A549 (cell line): Measurements from ENCODE around the gene HLX. TPM values are rescaled to one million over a fixed set of nuclear protein-coding genes. Genes with fewer than 3 reads are reported as not detected.

ENCODE experiments used
- ATAC-seq, 2 experiments: fragments of 200-7000 bp in 1 of 2; fragments of >200 bp in 1 of 2; cut with Nextera tagmentation in 1 of 2; cut with Tn5 transposase in 1 of 2; 3 replicates each; pipeline versions ENCODE4 v1.8.0 to v1.9.1; 2018 to 2020; ENCODE audit warnings: mild to moderate bottlenecking in 1 of 2, moderate library complexity in 1 of 2
- CTCF ChIA-PET: fragments of 300-600 bp; sonication (Branson Sonifier 250); formaldehyde crosslinking; extraction: SDS; loops from one replicate; lab custom pipeline; 2021; ENCODE audit warnings: antibody characterized with exemption, inconsistent platforms; lab: Yijun Ruan, JAX
- POLR2A ChIA-PET: fragments of 350-600 bp; formaldehyde crosslinking; extraction: SDS; loops from one replicate; lab custom pipeline; 2021; ENCODE audit warnings: antibody characterized with exemption, inconsistent platforms; lab: Yijun Ruan, JAX
- DNase-seq, 2 experiments: peaks; one replicate each; pipeline versions ENCODE4 v3.0.0 to v3.0.0-alpha.2; 2011 to 2016; ENCODE audit warnings: low read depth in 1 of 2, low spot score in 1 of 2
- FAIRE-seq: peaks from 2 replicates; lab custom pipeline; 2011; peaks lifted over from hg19 to GRCh38; lab: Jason Lieb, UNC
- H3K27ac ChIP-seq, 2 experiments: fragments of >200 bp; sonication (Bioruptor Twin); formaldehyde crosslinking; 3 replicates each; pipeline ENCODE4 v1.5.1; 2016 to 2017
- H3K4me1 ChIP-seq: fragments of >200 bp; sonication (Bioruptor Twin); formaldehyde crosslinking; 3 replicates; pipeline ENCODE4 v1.6.1; 2016
- H3K4me2 ChIP-seq: fragments of >200 bp; sonication (Bioruptor Twin); formaldehyde crosslinking; 3 replicates; pipeline ENCODE4 v1.6.1; 2016
- H3K4me3 ChIP-seq: fragments of >200 bp; sonication (Bioruptor Twin); formaldehyde crosslinking; 3 replicates; pipeline ENCODE4 v1.5.1; 2016
- H3K9me3 ChIP-seq: fragments of >200 bp; sonication (Bioruptor Twin); formaldehyde crosslinking; 3 replicates; pipeline ENCODE4 v1.6.1; 2016
- CBX2 ChIP-seq: fragments of 200-600 bp; sonication (generic); IDR thresholded peaks from 2 replicates; pipeline ENCODE4 v1.6.1; 2016; ENCODE audit warnings: low read depth, mild to moderate bottlenecking, borderline replicate concordance
- HOXA7 ChIP-seq: fragments of 250-450 bp; sonication (Bioruptor Pico); IDR thresholded peaks from 2 replicates; pipeline ENCODE4 v1.5.0; 2020; ENCODE audit warnings: mild to moderate bottlenecking, moderate library complexity
- JUN ChIP-seq, 2 experiments: fragments of >200 bp; sonication (Bioruptor Twin); formaldehyde crosslinking; IDR thresholded peaks; 2 replicates in 1 of 2; 3 replicates in 1 of 2; pipeline ENCODE4 v1.6.1; 2016 to 2017
- JUNB ChIP-seq: fragments of >200 bp; sonication (Bioruptor Twin); formaldehyde crosslinking; IDR thresholded peaks from 2 replicates; pipeline ENCODE4 v1.6.1; 2016
- KDM1A ChIP-seq: fragments of 200-600 bp; sonication (generic); IDR thresholded peaks from 2 replicates; pipeline ENCODE4 v1.6.1; 2016; ENCODE audit warnings: low read depth, mild to moderate bottlenecking
- MYC ChIP-seq: IDR thresholded peaks from 2 replicates; pipeline ENCODE4 v1.6.1; 2012; ENCODE audit warnings: mild to moderate bottlenecking, inconsistent platforms, low read length, improper control_type of control experiment, borderline replicate concordance
- NPAS2 ChIP-seq: fragments of 250-450 bp; sonication (Bioruptor Pico); IDR thresholded peaks from 2 replicates; pipeline ENCODE4 v1.8.0; 2022; ENCODE audit warnings: mild to moderate bottlenecking, moderate library complexity, borderline replicate concordance
- RCOR1 ChIP-seq: fragments of 150-350 bp; IDR thresholded peaks from 2 replicates; pipeline ENCODE4 v1.6.1; 2014; ENCODE audit warnings: antibody characterized with exemption, low read length, low read depth
- RFX5 ChIP-seq: fragments of 450-650 bp; IDR thresholded peaks from 2 replicates; pipeline ENCODE4 v1.7.1; 2014; ENCODE audit warnings: antibody characterized with exemption, mild to moderate bottlenecking, moderate library complexity
- TP53 ChIP-seq: fragments of 250-450 bp; sonication (Bioruptor Pico); IDR thresholded peaks from 2 replicates; pipeline ENCODE4 v1.5.0; 2021; ENCODE audit warnings: mild to moderate bottlenecking, moderate library complexity
- WGBS: methylation state at CpG from one replicate; pipeline ENCODE4 v1.1.6; 2017; ENCODE audit errors: missing lambda C conversion rate; 5-methylcytosine and 5-hydroxymethylcytosine counted together
- polyA plus RNA-seq, 4 experiments: library from polyadenylated mRNA; depleted of rRNA in 3 of 4; stranded (reverse); fragments of >200 nt; fragmentation: RNase III in 1 of 4; extraction: RNeasy Plus Mini Kit Qiagen cat#74134 plus additional on column Dnase treatment in 1 of 4; gene quantifications; 2 replicates in 3 of 4; 3 replicates in 1 of 4; pipeline ENCODE4 v1.2.3, GENCODE V29; 2011 to 2017
- TF ChIP-seq, protein P1 (sequence below): fragments of 200-600 bp; sonication (generic); IDR thresholded peaks from 2 replicates; pipeline ENCODE4 v1.6.1; 2016; ENCODE audit warnings: antibody characterized with exemption, mild to moderate bottlenecking, moderate library complexity
- TF ChIP-seq, protein P2 (sequence below): fragments of >200 bp; sonication (Bioruptor Twin); formaldehyde crosslinking; IDR thresholded peaks from 3 replicates; pipeline ENCODE4 v1.5.1; 2016
- TF ChIP-seq, protein P3 (sequence below): IDR thresholded peaks from 2 replicates; pipeline ENCODE4 v1.6.1; 2012; ENCODE audit warnings: low read depth, borderline replicate concordance

HLX gene
- polyA plus RNA-seq, 2 of the 4 experiments (the other 2 are of a cell fraction) = 0.70 to 5.6 TPM

DNA sequence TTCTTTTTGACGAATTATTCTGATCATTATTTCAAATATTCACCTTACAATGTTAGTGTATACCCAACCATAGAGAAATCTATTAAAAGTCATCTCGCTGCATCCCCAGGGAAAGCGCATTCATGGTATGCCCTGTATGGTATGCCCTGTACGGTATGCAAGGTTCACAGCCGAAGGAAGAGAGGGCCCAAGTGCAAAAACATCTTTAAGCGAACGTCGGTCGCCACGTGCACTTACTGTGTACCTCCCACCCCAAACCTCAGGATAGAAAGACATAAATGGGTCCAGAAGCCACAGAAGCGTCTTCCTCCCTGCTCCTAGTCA, 14.4 kb downstream of the HLX start (continued):
- no peak for TF ChIP-seq MYC
- TF ChIP-seq, protein P1, sequence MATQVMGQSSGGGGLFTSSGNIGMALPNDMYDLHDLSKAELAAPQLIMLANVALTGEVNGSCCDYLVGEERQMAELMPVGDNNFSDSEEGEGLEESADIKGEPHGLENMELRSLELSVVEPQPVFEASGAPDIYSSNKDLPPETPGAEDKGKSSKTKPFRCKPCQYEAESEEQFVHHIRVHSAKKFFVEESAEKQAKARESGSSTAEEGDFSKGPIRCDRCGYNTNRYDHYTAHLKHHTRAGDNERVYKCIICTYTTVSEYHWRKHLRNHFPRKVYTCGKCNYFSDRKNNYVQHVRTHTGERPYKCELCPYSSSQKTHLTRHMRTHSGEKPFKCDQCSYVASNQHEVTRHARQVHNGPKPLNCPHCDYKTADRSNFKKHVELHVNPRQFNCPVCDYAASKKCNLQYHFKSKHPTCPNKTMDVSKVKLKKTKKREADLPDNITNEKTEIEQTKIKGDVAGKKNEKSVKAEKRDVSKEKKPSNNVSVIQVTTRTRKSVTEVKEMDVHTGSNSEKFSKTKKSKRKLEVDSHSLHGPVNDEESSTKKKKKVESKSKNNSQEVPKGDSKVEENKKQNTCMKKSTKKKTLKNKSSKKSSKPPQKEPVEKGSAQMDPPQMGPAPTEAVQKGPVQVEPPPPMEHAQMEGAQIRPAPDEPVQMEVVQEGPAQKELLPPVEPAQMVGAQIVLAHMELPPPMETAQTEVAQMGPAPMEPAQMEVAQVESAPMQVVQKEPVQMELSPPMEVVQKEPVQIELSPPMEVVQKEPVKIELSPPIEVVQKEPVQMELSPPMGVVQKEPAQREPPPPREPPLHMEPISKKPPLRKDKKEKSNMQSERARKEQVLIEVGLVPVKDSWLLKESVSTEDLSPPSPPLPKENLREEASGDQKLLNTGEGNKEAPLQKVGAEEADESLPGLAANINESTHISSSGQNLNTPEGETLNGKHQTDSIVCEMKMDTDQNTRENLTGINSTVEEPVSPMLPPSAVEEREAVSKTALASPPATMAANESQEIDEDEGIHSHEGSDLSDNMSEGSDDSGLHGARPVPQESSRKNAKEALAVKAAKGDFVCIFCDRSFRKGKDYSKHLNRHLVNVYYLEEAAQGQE = no peak
- TF ChIP-seq, all 56 proteins: peak for 0

DNA sequence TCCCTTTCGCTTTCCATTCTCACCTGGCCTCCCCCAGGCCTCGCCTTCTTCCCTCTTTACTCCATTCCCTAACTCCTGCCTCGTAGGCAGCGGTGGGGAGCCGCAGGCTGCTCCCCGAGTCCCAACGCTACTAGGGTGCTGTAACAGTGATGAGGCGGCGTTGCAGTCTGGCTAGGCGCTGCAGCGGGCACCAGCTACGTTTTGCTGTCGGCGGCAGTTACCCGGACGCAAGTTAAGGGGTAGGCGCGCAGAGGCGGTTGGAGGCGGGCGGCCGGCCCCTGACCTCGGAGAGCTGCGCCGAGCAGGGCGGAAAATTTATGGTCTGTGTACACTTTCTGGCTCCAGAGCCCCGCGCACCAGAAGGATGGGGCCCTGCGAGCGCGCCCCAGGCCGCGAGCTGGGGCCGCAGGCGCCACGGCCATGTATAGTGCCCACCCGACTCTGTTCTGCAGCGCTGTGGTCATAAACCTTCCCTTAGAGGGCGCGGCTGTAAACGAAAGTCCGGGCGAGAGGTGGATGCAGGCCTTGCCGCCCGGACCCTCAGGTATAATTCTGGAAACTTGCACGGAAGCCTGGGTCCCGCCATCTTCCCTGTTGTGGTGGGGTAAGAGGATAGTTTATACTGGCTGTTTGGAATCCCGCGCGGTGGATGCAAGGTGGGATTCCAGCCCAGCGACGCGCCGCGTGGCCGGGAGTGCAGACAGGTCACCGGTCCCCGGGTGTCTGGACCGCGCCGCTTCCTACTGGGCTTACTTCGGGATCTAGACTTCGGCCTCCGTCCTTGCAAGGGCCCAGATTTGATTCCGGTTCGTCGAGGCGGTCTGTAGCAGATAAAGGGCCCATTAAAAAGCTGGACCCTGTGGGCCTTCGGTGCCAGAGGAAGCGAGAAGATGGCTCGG, 15.0 kb downstream of the HLX start:
- Histone ChIP-seq H3K4me3 (no peak overlapping the region), H3K9me3 (no peaks in the 10 kb centered on the region), H3K4me2 (no peak overlapping the region), H3K27ac (no peak overlapping the region), H3K4me1 (no peaks in the 10 kb centered on the region)
- DNase-seq (no peak), ATAC-seq (no peak), FAIRE-seq (no peak)
- POLR2A ChIA-PET = no interaction called here
- CTCF ChIA-PET = interaction anchor here (1.1 to 1.4 kb wide), 5 partner anchors 8 to 309 kb away, joined by 3 to 4 read pairs (median 3); no protein-coding TSS in a partner anchor
- 84% methylated on average over 62 of the region's 71 CpGs for WGBS
- TF ChIP-seq, protein P2, sequence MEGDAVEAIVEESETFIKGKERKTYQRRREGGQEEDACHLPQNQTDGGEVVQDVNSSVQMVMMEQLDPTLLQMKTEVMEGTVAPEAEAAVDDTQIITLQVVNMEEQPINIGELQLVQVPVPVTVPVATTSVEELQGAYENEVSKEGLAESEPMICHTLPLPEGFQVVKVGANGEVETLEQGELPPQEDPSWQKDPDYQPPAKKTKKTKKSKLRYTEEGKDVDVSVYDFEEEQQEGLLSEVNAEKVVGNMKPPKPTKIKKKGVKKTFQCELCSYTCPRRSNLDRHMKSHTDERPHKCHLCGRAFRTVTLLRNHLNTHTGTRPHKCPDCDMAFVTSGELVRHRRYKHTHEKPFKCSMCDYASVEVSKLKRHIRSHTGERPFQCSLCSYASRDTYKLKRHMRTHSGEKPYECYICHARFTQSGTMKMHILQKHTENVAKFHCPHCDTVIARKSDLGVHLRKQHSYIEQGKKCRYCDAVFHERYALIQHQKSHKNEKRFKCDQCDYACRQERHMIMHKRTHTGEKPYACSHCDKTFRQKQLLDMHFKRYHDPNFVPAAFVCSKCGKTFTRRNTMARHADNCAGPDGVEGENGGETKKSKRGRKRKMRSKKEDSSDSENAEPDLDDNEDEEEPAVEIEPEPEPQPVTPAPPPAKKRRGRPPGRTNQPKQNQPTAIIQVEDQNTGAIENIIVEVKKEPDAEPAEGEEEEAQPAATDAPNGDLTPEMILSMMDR = no peak

DNA sequence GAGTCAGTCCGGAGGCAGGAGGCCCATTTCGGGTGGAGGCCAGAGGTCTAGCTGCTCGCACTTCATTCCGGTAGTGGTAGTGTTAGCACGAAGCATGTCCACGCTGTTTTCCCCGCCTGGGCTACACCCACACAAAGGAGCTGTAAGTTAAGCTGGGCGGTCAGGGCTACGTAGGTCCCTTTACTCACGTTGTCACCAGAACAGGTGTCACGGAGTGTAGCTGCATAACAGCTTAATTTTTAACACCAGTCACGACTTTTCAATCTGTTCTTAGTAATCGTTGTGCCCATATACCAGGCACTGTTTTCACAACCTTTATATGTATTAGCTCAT, 15.6 kb downstream of the HLX start:
- POLR2A ChIA-PET = no interaction called here

DNA sequence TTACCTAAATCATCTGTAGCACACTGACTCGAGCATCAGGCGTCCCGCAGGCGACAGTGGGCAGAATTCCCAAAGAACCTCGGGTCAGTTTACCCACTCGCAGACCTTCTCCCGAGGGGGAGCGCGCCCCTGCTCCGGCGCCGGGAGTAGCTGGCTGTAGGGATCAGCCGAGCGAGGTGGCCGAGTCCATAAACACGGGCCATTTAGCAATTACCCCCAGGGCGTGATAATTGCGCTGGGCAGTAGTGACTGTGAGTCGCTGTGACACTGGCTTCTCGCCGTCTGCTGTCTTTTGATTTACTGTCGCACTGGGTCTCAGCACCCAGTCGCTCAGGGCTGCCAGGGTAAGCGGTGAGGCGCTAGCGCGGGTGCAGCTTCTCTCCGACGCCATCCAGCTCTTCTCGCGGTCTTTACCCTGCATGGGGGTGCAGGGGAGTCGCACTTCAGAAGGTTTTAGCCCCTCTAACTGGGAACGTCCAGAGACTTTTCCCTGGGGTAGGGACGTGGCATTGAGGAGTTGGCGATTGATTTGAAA, 16.2 kb downstream of the HLX start:
- ATAC-seq (no peak), DNase-seq (no peak), FAIRE-seq (no peak)
- Histone ChIP-seq H3K9me3 (no peaks in the 10 kb centered on the region), H3K4me3 (no peak overlapping the region), H3K4me1 (no peaks in the 10 kb centered on the region), H3K4me2 (no peak overlapping the region), H3K27ac (no peak overlapping the region)
- no peak for TF ChIP-seq HOXA7 (CRISPR knock-in tag)
- no peak for TF ChIP-seq CBX2
- POLR2A ChIA-PET = no interaction called here
- WGBS = 86% methylated on average over 35 of the region's 35 CpGs
- CTCF ChIA-PET = interaction anchor here (1.1 to 1.3 kb wide), 5 partner anchors 9 to 308 kb away, joined by 3 to 4 read pairs (median 3); no protein-coding TSS in a partner anchor

More for the DNA sequence above, 15.6 kb downstream of the HLX start:
- Histone ChIP-seq H3K4me2 (no peak overlapping the region), H3K4me3 (no peak overlapping the region), H3K27ac (no peak overlapping the region), H3K9me3 (no peaks in the 10 kb centered on the region), H3K4me1 (no peaks in the 10 kb centered on the region)
- TF ChIP-seq RFX5 (no peak), JUN (IDR thresholded peaks at IDR 0.05) (no peak), CBX2 (no peak), TP53 (no peak), RCOR1 (no peak), KDM1A (no peak), NPAS2 (CRISPR knock-in tag) (no peak), JUNB (no peak)
- TF ChIP-seq, protein P3, sequence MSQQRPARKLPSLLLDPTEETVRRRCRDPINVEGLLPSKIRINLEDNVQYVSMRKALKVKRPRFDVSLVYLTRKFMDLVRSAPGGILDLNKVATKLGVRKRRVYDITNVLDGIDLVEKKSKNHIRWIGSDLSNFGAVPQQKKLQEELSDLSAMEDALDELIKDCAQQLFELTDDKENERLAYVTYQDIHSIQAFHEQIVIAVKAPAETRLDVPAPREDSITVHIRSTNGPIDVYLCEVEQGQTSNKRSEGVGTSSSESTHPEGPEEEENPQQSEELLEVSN = no peak
- CTCF ChIA-PET = interaction anchor here (1.1 to 1.4 kb wide), 6 partner anchors 9 to 309 kb away, joined by 3 to 4 read pairs (median 3); no protein-coding TSS in a partner anchor
- no peak for ATAC-seq
- 84% methylated on average over 13 of the region's 13 CpGs for WGBS
- no peak for FAIRE-seq
- DNase-seq = no peak
